Esophagus (tissue), 2 donors: ENCODE results near the gene TRAF7. TPM values are rescaled to one million over a fixed set of nuclear protein-coding genes. Genes with fewer than 3 reads are reported as not detected.

Experiments used
- H3K27ac ChIP-seq, 2 donors: one replicate each; pipeline ENCODE4 v1.5.1; 2013; ENCODE audit warnings: low read depth in 2 of 2, mild to moderate bottlenecking in 2 of 2, inconsistent platforms in 1 of 2, low read length in 1 of 2, moderate library complexity in 1 of 2
- H3K27me3 ChIP-seq, 2 donors: one replicate each; pipeline ENCODE4 v1.6.1; 2013; ENCODE audit warnings: low read length in 2 of 2, control low read depth in 1 of 2, mild to moderate bottlenecking in 1 of 2; ENCODE audit not compliant: insufficient read depth in 2 of 2, control insufficient read depth in 1 of 2
- H3K36me3 ChIP-seq, 2 donors: one replicate each; pipeline ENCODE4 v1.6.1; 2013; ENCODE audit warnings: low read length in 1 of 2; ENCODE audit not compliant: control insufficient read depth in 2 of 2, insufficient read depth in 2 of 2
- H3K4me1 ChIP-seq, 2 donors: one replicate each; pipeline ENCODE4 v1.6.1; 2013; ENCODE audit warnings: low read length in 1 of 2; ENCODE audit not compliant: control insufficient read depth in 2 of 2, insufficient read depth in 2 of 2
- H3K4me3 ChIP-seq, 2 donors: one replicate each; pipeline ENCODE4 v1.5.1; 2013; ENCODE audit warnings: low read length in 2 of 2, mild to moderate bottlenecking in 2 of 2, low read depth in 1 of 2, moderate library complexity in 1 of 2
- H3K9me3 ChIP-seq, 2 donors: one replicate each; pipeline ENCODE4 v1.6.1; 2013; ENCODE audit warnings: mild to moderate bottlenecking in 2 of 2, low read depth in 1 of 2, low read length in 1 of 2, moderate library complexity in 1 of 2; ENCODE audit not compliant: control insufficient read depth in 2 of 2, insufficient read depth in 1 of 2
- WGBS, 2 donors: extraction: QIAGEN DNeasy Blood & Tissue Kit; methylation state at CpG; one replicate each; pipeline ENCODE4 v1.1.7; 2013; 5-methylcytosine and 5-hydroxymethylcytosine counted together
- polyA plus RNA-seq, 2 donors: library from polyadenylated mRNA; stranded (reverse); fragments of 200-250 nt; gene quantifications; one replicate each; pipeline ENCODE4 v1.2.3, GENCODE V29; 2013
- donor health status: healthy with polysubstance abuse.
- donor health status: Bipolar disorder and iron deficiency.

The TRAF7 gene
- polyA plus RNA-seq, 2 donors: 40.1 to 41.5 TPM

- Histone ChIP-seq H3K27ac (peak overlapping the region; percentile 60 to 77), H3K36me3 (peaks cover 0 to 11% of the 10 kb centered on the region in 2 donors), H3K9me3 (no peaks in the 10 kb centered on the region), H3K4me3 (peak overlapping the region; percentile 91 to 95), H3K27me3 (no peaks in the 10 kb centered on the region), H3K4me1 (peaks cover 37 to 52% of the 10 kb centered on the region in 2 donors)
- WGBS, 2 donors: 2 to 3% methylated on average over 23 of the region's 23 CpGs
Measured at GRCh38 chr16:2154533-2155090, 970 bp upstream of the TRAF7 start.

GRCh38 chr16:2155977-2156848 lies 631 bp downstream of the TRAF7 start:
- Histone ChIP-seq H3K4me3 (peak overlapping the region; percentile 71 to 77), H3K9me3 (no peaks in the 10 kb centered on the region), H3K36me3 (peaks cover 0 to 11% of the 10 kb centered on the region in 2 donors), H3K27me3 (no peaks in the 10 kb centered on the region), H3K4me1 (peaks cover 36 to 55% of the 10 kb centered on the region in 2 donors), H3K27ac (peak overlapping the region; percentile 82 to 93)
- WGBS, 2 donors: 4 to 5% methylated on average over 31 to 45 of the region's 47 CpGs

GRCh38 chr16:2156849-2157224 lies 1.3 kb downstream of the TRAF7 start:
- peak overlapping the region; percentile 65 to 82 for H3K27ac ChIP-seq
- no peaks in the 10 kb centered on the region for H3K27me3 ChIP-seq
- H3K4me3 ChIP-seq: peak overlapping the region; percentile 71 to 77
- H3K9me3 ChIP-seq: no peaks in the 10 kb centered on the region
- WGBS, 2 donors: 53 to 59% methylated on average over 5 of the region's 5 CpGs
- peaks cover 32 to 55% of the 10 kb centered on the region in 2 donors for H3K4me1 ChIP-seq
- peaks cover 0 to 4% of the 10 kb centered on the region in 2 donors for H3K36me3 ChIP-seq

GRCh38 chr16:2157480-2158261 lies 2.1 kb downstream of the TRAF7 start:
- no peak overlapping the region for H3K4me3 ChIP-seq
- H3K27ac ChIP-seq: peak overlapping the region; percentile 65 to 82
- no peaks in the 10 kb centered on the region for H3K9me3 ChIP-seq
- WGBS, 2 donors: 51 to 57% methylated on average over 27 of the region's 27 CpGs
- H3K4me1 ChIP-seq: peaks cover 30 to 60% of the 10 kb centered on the region in 2 donors
- peaks cover 0 to 4% of the 10 kb centered on the region in 2 donors for H3K36me3 ChIP-seq
- H3K27me3 ChIP-seq: no peaks in the 10 kb centered on the region

GRCh38 chr16:2158262-2158638 lies 2.7 kb downstream of the TRAF7 start:
- H3K27ac ChIP-seq: peak overlapping the region; percentile 65 to 82
- no peaks in the 10 kb centered on the region for H3K9me3 ChIP-seq
- peaks cover 24 to 58% of the 10 kb centered on the region in 2 donors for H3K4me1 ChIP-seq
- 76 to 82% methylated on average over 15 of the region's 15 CpGs for WGBS, 2 donors
- H3K36me3 ChIP-seq: peaks cover 0 to 4% of the 10 kb centered on the region in 2 donors
- H3K4me3 ChIP-seq: no peak overlapping the region
- H3K27me3 ChIP-seq: no peaks in the 10 kb centered on the region

GRCh38 chr16:2159175-2159838 lies 3.7 kb downstream of the TRAF7 start:
- Histone ChIP-seq H3K36me3 (peaks cover 0 to 4% of the 10 kb centered on the region in 2 donors), H3K4me1 (peaks cover 27 to 64% of the 10 kb centered on the region in 2 donors), H3K9me3 (no peaks in the 10 kb centered on the region), H3K27ac (peak overlapping the region; percentile 65 to 82), H3K27me3 (no peaks in the 10 kb centered on the region), H3K4me3 (peak overlapping the region; percentile 4 to 14)
- WGBS, 2 donors: 39 to 59% methylated on average over 21 to 24 of the region's 24 CpGs

- H3K27ac ChIP-seq: peak overlapping the region; percentile 92 to 93
- no peaks in the 10 kb centered on the region for H3K27me3 ChIP-seq
- H3K9me3 ChIP-seq: no peaks in the 10 kb centered on the region
- no peak overlapping the region for H3K4me3 ChIP-seq
- peaks cover 27 to 64% of the 10 kb centered on the region in 2 donors for H3K4me1 ChIP-seq
- H3K36me3 ChIP-seq: peaks cover 4 to 10% of the 10 kb centered on the region in 2 donors
- 33 to 44% methylated on average over 16 to 20 of the region's 20 CpGs for WGBS, 2 donors
Measured at GRCh38 chr16:2160915-2161551, 5.5 kb downstream of the TRAF7 start.

- WGBS, 2 donors: 61 to 79% methylated on average over 10 of the region's 10 CpGs
- H3K27me3 ChIP-seq: no peaks in the 10 kb centered on the region
- no peaks in the 10 kb centered on the region for H3K9me3 ChIP-seq
- no peak overlapping the region for H3K4me3 ChIP-seq
- H3K4me1 ChIP-seq: peaks cover 25 to 62% of the 10 kb centered on the region in 2 donors
- peaks cover 5 to 15% of the 10 kb centered on the region in 2 donors for H3K36me3 ChIP-seq
- H3K27ac ChIP-seq: peak overlapping the region; percentile 92 to 93
Measured at GRCh38 chr16:2161911-2162310, 6.3 kb downstream of the TRAF7 start.
